SH-SY5Y (cell line): ENCODE results near the gene CLCF1.

Source experiments
- GATA2 ChIP-seq: IDR thresholded peaks from 2 replicates; pipeline ENCODE4 v1.6.1; 2011; ENCODE audit warnings: mild to moderate bottlenecking, low read depth, low read length
- GATA3 ChIP-seq: IDR thresholded peaks from 2 replicates; pipeline ENCODE4 v1.6.1; 2011; ENCODE audit warnings: low read depth, mild to moderate bottlenecking, low read length, moderate library complexity

CLCF1 gene

DNA sequence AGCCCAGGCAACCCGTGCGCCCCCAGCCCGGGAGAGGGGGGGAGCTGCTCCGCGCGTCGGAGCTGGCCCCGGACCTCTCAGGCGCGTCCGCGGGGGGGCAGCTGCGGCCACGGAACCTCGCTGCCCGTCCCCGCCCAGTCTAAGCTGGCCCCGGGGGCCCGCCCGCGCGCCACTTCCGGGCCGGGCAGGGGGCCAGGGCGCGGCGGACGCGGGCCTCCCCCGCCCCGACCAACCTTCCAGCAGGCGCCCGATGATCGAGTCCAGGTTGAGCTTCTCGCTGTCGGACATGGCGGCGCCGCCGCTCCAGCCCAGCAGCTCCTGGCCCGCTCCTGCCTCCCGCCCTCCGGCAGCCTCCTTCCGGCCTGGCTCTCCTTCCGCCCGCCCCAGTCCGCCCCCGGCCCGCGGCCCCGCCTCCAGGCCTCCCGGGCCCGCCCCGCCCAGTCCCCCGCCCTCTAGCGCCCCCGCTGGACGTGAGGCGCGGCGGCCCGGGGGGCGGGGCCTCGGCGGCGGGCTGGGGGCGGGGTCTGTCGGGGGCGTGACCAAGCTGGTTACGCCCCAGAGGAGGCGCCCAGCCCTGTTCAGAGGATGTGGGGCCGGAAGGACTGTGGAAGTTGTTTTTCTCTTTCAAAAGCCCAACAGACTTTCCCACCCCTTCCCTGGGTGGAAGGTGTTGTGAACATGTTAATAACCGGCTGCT is 28.2 kb upstream of the CLCF1 start, which contains the start of gene PPP1CA:
TSS of gene PPP1CA (minus strand) at position 364 of the 697 bp plus-strand sequence. CDS start at position 288, 76 bp downstream.
- TF ChIP-seq GATA3 (no peak), GATA2 (no peak)

DNA sequence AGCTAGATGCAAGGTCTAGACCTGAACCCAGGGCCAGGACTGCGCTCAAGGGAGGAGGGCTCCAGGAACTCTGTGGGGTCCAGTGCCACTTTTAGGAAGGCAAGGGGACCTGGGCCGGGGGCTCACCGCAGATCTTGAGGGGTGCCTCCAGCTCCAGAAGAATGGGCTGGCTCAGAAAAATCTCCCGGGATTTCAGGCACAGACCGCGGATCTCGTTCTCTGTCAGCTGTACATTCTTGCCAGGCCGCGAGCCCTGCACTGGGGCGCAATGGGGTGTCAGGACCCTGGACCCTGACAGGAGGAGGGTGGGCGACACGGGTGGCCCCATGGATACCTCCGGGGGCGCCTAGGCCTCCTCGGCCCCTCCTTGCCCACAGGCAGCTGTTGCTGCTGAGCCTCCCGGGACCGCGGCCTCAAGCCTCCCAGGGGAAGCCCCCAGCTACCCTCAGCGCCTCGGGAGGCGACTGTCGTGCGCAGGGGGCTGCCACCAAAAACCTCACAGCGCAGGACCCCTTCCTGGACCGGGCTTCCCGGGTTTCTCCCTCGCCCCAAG is 27.6 kb upstream of the CLCF1 start:
- no peak for TF ChIP-seq GATA3
- TF ChIP-seq GATA2 = no peak

DNA sequence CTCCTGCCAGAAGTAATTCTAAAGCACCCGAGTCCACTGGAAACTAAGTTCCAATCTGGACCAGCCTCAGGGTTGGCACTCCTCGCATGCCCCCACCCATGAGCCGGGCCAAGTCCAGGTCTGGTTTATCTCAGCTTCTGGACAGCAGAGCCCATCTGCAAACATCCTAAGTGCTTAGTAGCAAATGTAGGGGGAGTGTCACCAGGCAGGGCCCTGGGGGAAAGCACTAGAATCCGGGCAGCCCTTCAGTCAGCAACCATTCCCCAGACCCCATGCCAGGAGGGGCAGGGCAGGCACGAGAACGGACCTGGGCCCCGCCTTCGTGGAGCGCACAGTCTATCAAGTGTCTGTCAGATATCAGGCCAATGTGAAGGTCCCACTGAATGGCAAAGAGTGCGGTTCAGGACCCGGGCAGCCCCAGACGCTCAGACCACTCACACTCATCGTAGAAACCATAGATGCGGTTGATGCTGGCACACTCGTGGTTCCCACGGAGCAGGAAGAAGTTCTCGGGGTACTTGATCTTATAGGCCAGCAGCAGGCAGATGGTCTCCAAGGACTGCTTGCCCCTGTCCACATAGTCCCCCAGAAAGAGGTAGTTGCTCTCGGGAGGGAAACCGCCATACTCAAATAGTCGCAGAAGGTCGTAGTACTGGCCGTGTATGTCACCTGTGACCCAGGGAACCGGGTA is 27.0 kb upstream of the CLCF1 start:
- no peak for TF ChIP-seq GATA2
- no peak for TF ChIP-seq GATA3

DNA sequence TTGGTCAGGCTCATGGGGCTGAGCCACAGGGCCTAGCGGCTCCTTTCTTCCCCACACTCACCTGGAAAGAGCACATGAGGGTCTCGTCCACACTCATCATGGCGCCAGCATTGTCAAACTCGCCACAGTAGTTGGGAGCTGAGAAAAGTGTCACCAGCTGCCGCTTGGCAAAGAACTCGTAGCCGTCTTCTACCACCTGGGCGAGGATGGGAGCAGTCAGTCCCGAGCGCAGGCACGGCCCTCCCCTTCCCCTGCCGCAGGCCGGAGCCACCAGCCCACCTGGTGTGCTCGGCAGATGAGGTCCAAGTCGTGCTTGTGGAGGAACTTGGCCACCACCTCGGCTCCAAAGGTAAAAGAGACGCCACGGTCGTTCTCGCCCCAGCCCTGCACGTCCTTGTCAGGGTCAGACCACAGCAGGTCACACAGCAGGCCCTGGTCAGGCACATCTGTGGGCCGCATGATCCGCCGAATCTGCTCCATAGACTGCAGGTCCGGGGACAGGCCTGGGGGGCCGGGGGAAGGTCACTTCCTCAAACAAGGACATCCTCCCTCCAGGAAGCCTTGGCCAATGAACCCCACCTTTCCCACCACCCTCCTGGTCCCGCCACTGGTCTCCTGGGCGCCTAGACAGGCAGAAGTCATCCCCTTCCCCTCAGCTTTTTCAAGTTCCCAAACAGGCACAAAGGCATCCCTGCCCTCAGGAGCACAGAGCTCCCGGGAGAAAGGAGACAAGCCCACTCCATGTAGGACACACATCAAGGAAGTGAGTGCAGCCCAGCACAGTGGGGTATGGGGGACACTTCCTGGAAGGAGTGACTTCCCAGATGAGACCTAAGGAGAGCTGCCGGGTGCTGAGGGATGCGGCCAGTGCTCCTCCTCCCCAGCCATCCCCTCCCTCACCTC is 25.5 kb upstream of the CLCF1 start:
- TF ChIP-seq GATA2 = no peak
- TF ChIP-seq GATA3 = no peak

DNA sequence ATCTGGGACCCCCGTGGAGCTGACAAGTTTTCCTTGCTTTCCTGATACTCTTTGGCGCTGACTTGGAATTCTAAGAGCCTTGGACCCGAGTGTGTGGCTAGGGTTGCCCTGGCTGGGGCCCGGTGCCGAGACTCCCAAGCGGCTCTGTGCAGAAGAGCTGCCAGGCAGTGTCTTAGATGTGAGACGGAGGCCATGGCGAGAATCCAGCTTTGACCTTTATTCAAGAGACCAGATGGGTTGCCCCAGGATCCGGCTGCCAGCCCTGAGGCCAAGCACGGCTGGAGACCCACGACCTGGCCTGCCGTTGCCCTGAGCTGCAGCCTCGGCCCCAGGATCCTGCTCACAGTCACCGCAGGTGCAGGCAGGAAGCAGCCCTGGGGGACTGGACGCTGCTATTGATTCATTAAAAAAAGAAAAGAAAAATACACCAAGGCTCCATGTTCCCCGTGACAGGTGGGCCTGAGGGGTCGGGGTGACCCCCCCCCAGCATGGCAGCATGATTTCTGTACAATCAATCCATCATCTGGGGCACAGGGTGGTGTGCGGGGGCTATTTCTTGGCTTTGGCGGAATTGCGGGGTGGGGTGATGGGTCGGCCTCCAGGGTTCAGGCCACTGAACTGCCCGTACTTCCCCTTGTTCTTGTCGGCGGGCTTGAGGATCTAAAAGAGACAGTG is 24.7 kb upstream of the CLCF1 start:
- TF ChIP-seq GATA3 = no peak

DNA sequence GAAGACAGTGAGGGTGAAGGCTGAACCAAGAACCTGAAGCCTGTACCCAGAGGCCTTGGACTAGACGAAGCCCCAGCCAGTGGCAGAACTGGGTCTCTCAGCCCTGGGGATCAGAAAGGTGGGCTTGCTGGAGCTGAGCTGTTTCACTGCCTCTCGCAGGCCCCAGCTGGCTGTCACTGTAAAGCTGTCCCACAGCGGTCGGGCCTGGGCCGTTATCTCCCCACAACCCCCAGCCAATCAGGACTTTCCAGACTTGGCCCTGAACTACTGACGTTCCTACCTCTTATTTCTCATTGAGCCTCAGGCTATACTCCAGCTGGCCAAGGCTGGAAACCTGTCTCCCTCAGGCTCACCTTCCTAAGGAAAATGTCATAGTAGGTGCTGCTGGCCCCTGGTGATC is 24.1 kb upstream of the CLCF1 start:
- no peak for TF ChIP-seq GATA2
- TF ChIP-seq GATA3 = no peak

DNA sequence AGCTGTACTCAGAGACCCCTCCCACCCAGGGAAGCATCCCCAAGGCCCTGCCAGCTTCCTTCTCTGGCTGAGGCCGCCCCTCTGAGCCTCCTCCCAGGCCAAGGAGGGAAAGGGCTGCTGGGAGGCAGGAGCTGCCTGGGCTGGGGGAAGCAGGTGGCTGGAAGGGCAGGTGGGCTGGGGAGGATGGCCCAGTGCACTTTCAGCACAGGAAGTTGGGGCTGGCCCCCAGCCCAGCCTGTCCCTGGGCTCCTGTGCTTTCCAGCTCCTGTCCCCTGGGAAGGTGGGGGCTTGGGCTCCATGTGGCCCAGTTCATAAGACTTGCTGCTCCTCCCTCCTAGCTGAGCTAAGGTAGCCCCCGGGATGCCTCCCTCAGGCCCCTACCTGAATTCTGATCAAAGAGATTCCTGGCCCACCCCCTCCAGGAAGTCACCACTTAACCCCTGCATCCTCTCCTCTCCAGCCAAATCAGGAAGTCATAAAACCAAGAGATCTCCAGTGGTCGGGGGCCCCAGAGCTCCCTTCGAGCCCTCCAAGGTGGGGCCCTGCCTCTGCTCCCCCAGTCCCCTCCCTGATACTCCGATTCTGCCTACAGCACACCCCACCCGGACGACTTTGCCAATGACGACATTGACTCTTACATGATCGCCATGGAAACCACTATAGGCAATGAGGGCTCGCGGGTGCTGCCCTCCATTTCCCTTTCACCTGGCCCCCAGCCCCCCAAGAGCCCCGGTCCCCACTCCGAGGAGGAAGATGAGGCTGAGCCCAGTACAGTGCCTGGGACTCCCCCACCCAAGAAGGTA is 23.4 kb upstream of the CLCF1 start:
- TF ChIP-seq GATA3 = no peak
- no peak for TF ChIP-seq GATA2

DNA sequence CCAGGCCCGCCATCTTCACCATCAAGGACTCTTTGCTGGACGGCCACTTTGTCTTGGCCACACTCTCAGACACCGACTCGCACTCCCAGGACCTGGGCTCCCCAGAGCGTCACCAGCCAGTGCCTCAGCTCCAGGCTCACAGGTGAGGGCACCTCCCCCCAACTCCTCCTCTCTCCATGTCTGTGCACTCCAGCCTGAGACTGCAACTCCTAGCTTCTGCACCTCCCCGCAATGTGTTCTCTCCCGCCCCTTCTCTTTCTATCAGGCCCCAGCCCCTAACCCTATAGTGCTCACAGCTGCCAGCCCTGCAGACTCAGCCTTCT is 22.8 kb upstream of the CLCF1 start:
- no peak for TF ChIP-seq GATA3
- TF ChIP-seq GATA2 = no peak

DNA sequence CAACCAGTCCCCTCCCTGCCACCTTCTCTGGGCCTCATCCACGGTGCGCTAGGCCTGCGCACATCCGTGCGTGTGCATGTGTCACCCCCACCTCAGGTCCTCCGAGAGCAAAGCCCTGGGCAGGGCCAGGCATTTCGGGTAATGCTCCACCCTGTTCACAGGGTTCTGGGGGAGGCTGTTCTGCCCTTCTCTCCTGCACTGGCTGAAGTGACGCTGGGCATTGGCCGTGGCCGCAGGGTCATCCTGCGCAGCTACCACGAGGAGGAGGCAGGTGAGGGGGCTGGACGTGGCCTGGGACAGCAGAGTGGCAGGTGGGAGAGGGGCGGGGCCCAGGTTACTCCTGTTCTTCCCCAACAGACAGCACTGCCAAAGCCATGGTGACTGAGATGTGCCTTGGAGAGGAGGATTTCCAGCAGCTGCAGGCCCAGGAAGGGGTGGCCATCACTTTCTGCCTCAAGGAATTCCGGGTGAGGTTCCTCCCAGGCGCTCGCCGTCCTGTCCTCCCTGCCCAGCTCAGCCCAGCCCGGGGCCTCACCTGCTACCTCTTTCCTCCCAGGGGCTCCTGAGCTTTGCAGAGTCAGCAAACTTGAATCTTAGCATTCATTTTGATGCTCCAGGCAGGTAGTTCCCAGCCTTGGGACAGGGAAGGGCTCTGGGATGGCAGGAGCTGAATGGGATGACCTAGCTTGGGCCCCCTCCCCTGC is 22.3 kb upstream of the CLCF1 start:
- no peak for TF ChIP-seq GATA3
- no peak for TF ChIP-seq GATA2

DNA sequence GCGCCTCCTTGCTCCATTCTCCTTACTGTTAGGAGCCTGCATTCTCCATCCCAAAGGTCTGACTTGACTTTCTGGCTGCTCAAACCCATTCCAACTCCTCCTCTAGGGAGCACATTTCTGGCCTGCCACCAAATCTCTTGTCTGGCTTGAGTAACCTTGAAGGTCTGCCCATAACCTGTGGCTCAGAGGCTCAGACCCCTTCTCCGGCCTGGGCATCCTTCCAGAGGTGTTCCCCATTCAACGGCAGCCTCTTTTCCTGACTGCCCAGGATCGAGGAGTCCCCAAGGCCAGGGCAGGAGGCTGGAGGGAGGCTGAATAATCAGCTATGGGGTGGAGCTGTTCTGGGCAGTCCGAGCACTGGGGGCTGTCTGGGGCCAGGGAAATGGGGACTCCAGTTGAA is 20.6 kb upstream of the CLCF1 start:
- TF ChIP-seq GATA2 = no peak
- TF ChIP-seq GATA3 = no peak

DNA sequence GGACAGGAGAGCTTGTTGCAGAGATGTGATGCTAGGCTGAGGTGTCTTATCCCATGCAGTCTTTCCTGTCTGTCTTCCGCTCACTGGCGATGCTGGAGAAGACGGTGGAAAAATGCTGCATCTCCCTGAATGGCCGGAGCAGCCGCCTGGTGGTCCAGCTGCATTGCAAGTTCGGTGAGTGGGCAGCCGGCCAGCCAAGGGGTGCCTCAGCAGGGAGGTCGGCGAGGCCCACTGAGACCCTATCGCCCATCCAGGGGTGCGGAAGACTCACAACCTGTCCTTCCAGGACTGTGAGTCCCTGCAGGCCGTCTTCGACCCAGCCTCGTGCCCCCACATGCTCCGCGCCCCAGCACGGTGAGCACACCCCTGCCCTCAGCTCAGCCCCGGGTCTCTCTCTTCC is 20.0 kb upstream of the CLCF1 start:
- TF ChIP-seq GATA3 = no peak
- TF ChIP-seq GATA2 = no peak

DNA sequence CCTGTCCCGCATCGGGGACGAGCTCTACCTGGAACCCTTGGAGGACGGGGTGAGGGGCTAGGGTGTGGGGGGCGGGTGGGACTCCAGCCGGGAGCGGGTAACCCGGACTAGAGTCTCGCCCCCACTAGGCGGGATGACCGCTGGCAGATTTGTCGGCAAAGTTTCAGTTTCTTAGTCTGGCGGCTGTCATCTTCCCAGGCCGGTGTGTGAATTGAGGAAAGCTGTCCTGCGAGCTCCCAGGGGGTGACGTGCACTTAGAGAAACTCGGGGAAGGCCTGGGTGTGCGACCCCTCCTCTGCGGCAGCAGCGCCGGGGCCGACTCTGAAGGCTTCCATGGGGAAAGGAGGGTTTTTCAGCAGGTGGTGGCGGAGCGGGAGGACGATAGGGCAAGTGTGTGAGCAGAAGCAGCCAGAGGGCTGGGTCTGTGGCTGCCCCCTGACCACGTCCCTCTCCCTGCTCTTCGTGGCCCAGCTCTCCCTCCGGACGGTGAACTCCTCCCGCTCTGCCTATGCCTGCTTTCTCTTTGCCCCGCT is 18.9 kb upstream of the CLCF1 start:
- TF ChIP-seq GATA2 (no peak), GATA3 (no peak)
